ENCODE measurements around the gene SKP1. TPM values are rescaled to one million over a fixed set of nuclear protein-coding genes. Genes with fewer than 3 reads are reported as not detected.

Gene SKP1
- total and polyA plus RNA-seq, 9 of the 15 experiments (the other 6 are each of a cell fraction or from before 2014, with no cell fraction given): 301 to 2,109 (median 639) TPM

DNA sequence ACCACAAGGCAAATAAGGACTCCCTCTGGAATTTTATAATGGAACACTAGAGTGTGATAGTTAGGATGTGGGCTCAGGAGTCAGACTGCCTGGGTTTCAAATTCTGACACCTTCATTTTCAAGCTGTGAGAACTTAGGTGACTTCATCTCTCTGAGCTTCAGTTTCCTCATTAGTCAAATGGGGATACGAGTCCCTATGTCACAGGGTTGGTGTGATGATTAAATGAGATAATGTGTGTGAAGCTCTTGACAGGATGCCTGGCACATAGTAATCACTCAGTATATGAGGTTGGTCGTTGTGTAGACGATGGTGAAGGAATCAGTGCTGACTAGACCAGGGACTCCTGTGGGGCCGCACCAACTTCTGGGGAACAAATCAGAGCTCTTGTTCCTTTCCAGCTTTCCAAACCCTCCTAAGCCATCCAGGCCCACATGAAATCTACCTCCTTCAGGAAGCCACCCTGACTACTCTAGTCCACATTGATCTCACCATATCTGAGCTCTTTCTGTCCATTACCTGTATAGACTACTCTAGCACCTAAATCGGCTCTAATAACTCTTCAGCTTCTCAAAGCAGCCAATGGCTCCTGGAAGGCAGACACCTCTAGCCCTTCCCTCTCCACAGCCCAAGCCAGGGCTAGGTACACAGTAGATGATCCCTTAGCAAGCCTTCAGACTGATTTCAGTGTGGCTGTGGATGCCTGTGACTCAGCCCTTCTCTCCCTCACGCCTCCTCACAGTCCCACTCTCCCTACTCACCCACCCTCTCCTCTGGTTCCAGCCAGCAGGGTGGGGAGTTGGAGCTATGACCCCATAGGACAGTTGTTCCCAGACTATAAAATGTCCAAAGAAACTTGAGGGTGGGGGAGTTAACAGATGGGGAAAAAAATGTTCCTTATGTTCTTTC lies 64.8 kb downstream of the SKP1 start (continued):
- no peak for TF ChIP-seq ILK (tag; IDR thresholded peaks at IDR 0.05; ENCODE audit: borderline replicate concordance, low read depth)
- TF ChIP-seq ZNF224 (CRISPR knock-in tag; IDR thresholded peaks at IDR 0.05): no peak
- TF ChIP-seq MEF2A (IDR thresholded peaks at IDR 0.05; ENCODE audit: control insufficient read depth, low read depth, low read length): no peak
- no peak for TF ChIP-seq SMC3 (conservative IDR thresholded peaks at IDR 0.05; ENCODE audit: insufficient read depth, low read depth, low read length)
- TF ChIP-seq CREBBP (IDR thresholded peaks at IDR 0.05; ENCODE audit: low read depth, low read length): no peak
- 0 out of 2 replicates have a peak, but pooled peaks have one; percentile 33 for TF ChIP-seq DPF2 (IDR thresholded peaks at IDR 0.05)
- TF ChIP-seq MYNN (IDR thresholded peaks at IDR 0.05): no peak
- no peak for TF ChIP-seq MYNN (CRISPR knock-in tag; IDR thresholded peaks at IDR 0.05)
- no peak for TF ChIP-seq TRIM24 (IDR thresholded peaks at IDR 0.05)
- no peak for TF ChIP-seq NFIX (CRISPR knock-in tag; IDR thresholded peaks at IDR 0.05; ENCODE audit: low read depth)
- no peak for TF ChIP-seq ZBTB1 (CRISPR knock-in tag; IDR thresholded peaks at IDR 0.05; ENCODE audit: borderline replicate concordance, low read depth)
- TF ChIP-seq SMARCA4 (IDR thresholded peaks at IDR 0.05): 0 out of 2 replicates have a peak, but pooled peaks have one; percentile 27
- TF ChIP-seq LCOR (CRISPR knock-in tag; IDR thresholded peaks at IDR 0.05): no peak
- TF ChIP-seq NCOA1 (IDR thresholded peaks at IDR 0.05; ENCODE audit: low read depth): no peak
- TF ChIP-seq FOXJ2 (tag; IDR thresholded peaks at IDR 0.05): no peak
- TF ChIP-seq EHMT2 (IDR thresholded peaks at IDR 0.05): peak; percentile 40; the same call in 1 of the 2 replicates
- TF ChIP-seq ZNF778 (CRISPR knock-in tag; IDR thresholded peaks at IDR 0.05): no peak
- TF ChIP-seq HMGN3 (IDR thresholded peaks at IDR 0.05; ENCODE audit: borderline replicate concordance, extremely low read depth, insufficient read length, low read depth, low read length): no peak
- TF ChIP-seq MIER1 (IDR thresholded peaks at IDR 0.05; ENCODE audit: low read depth): no peak
- TF ChIP-seq HNRNPH1 (optimal IDR thresholded peaks at IDR 0.05; ENCODE audit: low read depth, low read length): no peak
- no peak for TF ChIP-seq ELF2 (CRISPR knock-in tag; IDR thresholded peaks at IDR 0.05)
- no peak for TF ChIP-seq NCOA4 (IDR thresholded peaks at IDR 0.05; ENCODE audit: partially characterized antibody)
- TF ChIP-seq RREB1 (CRISPR knock-in tag; IDR thresholded peaks at IDR 0.05): no peak

Data from K562 (cell line).